ENCODE results near the gene CAV1.

The CAV1 gene

GRCh38 chr7:116505823-116506222 lies 19.0 kb upstream of the CAV1 start:
- TF ChIP-seq CTCF (IDR thresholded peaks at IDR 0.05; ENCODE audit: low read depth, low read length): no peak
- H3K4me3 ChIP-seq (ENCODE audit: low read depth, low read length): no peak overlapping the region

- TF ChIP-seq CTCF (IDR thresholded peaks at IDR 0.05; ENCODE audit: low read depth, low read length): no peak
- no peak overlapping the region for H3K4me3 ChIP-seq (ENCODE audit: low read depth, low read length)
Observed at GRCh38 chr7:116509982-116510579, 14.8 kb upstream of the CAV1 start.

- TF ChIP-seq CTCF (IDR thresholded peaks at IDR 0.05; ENCODE audit: low read depth, low read length): no peak
- H3K4me3 ChIP-seq (ENCODE audit: low read depth, low read length): no peak overlapping the region
Observed at GRCh38 chr7:116510795-116511194, 14.0 kb upstream of the CAV1 start.

- peak overlapping the region; percentile 43 for H3K4me3 ChIP-seq (ENCODE audit: low read depth, low read length)
- no peak for TF ChIP-seq CTCF (IDR thresholded peaks at IDR 0.05; ENCODE audit: low read depth, low read length)
Observed at GRCh38 chr7:116511552-116512519, 13.0 kb upstream of the CAV1 start.

GRCh38 chr7:116512520-116513188 lies 12.2 kb upstream of the CAV1 start:
- H3K4me3 ChIP-seq (ENCODE audit: low read depth, low read length): peak overlapping the region; percentile 43
- TF ChIP-seq CTCF (IDR thresholded peaks at IDR 0.05; ENCODE audit: low read depth, low read length): no peak

- H3K4me3 ChIP-seq (ENCODE audit: low read depth, low read length): no peak overlapping the region
- TF ChIP-seq CTCF (IDR thresholded peaks at IDR 0.05; ENCODE audit: low read depth, low read length): no peak
Observed at GRCh38 chr7:116515584-116515983, 9.3 kb upstream of the CAV1 start.

All from WI38 (cell line).